Hepatocyte (in vitro differentiated cells): ENCODE data around the gene MIS18BP1. TPM values are rescaled to one million over a fixed set of nuclear protein-coding genes. Genes with fewer than 3 reads are reported as not detected.

Experiments used
- DNase-seq: peaks from one replicate; pipeline ENCODE4 v3.0.0-alpha.2; 2016; ENCODE audit warnings: low spot score
- H2AFZ ChIP-seq: fragments of 200-600 bp; sonication (generic); 2 replicates; pipeline ENCODE4 v1.6.0; 2016; ENCODE audit warnings: antibody characterized with exemption, mild to moderate bottlenecking
- H3K27ac ChIP-seq: fragments of 200-600 bp; sonication (generic); 2 replicates; pipeline ENCODE4 v1.5.1; 2016; ENCODE audit warnings: mild to moderate bottlenecking
- H3K27me3 ChIP-seq: fragments of 200-600 bp; sonication (generic); 2 replicates; pipeline ENCODE4 v1.6.1; 2016
- H3K36me3 ChIP-seq: fragments of 200-600 bp; sonication (generic); replicated peaks from 2 replicates; pipeline ENCODE4 v1.5.1; 2016; ENCODE audit warnings: low read depth; ENCODE audit not compliant: insufficient read depth
- H3K4me1 ChIP-seq: fragments of 200-600 bp; sonication (generic); 2 replicates; pipeline ENCODE4 v1.5.1; 2016; ENCODE audit warnings: mild to moderate bottlenecking, moderate library complexity; ENCODE audit not compliant: insufficient read depth
- H3K4me2 ChIP-seq: fragments of 200-600 bp; sonication (generic); 2 replicates; pipeline ENCODE4 v1.6.0; 2016
- H3K4me3 ChIP-seq: fragments of 200-600 bp; sonication (generic); 2 replicates; pipeline ENCODE4 v1.5.1; 2016; ENCODE audit warnings: mild to moderate bottlenecking
- H3K79me2 ChIP-seq: fragments of 200-600 bp; sonication (generic); 2 replicates; pipeline ENCODE4 v1.6.0; 2017; ENCODE audit warnings: mild to moderate bottlenecking
- H3K9me2 ChIP-seq: fragments of 200-600 bp; sonication (generic); replicated peaks from 2 replicates; pipeline ENCODE4 v1.6.0; 2017; ENCODE audit warnings: mild to moderate bottlenecking; ENCODE audit not compliant: insufficient read depth
- H3K9me3 ChIP-seq: fragments of 200-600 bp; sonication (generic); 2 replicates; pipeline ENCODE4 v1.5.1; 2016; ENCODE audit warnings: low read depth, mild to moderate bottlenecking
- H4K20me1 ChIP-seq: fragments of 200-600 bp; sonication (generic); 2 replicates; pipeline ENCODE4 v1.6.0; 2016; ENCODE audit warnings: mild to moderate bottlenecking; ENCODE audit not compliant: insufficient read depth, poor library complexity, severe bottlenecking
- EZH2 ChIP-seq: fragments of 200-600 bp; sonication (generic); IDR thresholded peaks from 2 replicates; pipeline ENCODE4 v1.6.1; 2016; ENCODE audit warnings: antibody characterized with exemption, mild to moderate bottlenecking, borderline replicate concordance
- EZH2phosphoT487 ChIP-seq: fragments of 200-600 bp; sonication (generic); IDR thresholded peaks from one replicate; pipeline ENCODE4 v1.6.1; 2018; ENCODE audit warnings: antibody characterized with exemption, mild to moderate bottlenecking, low read depth, moderate library complexity; ENCODE audit not compliant: unreplicated experiment, severe bottlenecking
- WGBS: methylation state at CpG from one replicate; pipeline ENCODE4 v1.1.6; 2016; ENCODE audit warnings: low lambda C conversion rate; ENCODE audit errors: missing lambda C conversion rate; 5-methylcytosine and 5-hydroxymethylcytosine counted together
- polyA plus RNA-seq: library from polyadenylated mRNA; unstranded; fragments of >200 nt; fragmentation: Nextera tagmentation; extraction: Ambion mirVana; gene quantifications from 2 replicates; pipeline ENCODE4 v1.2.1, GENCODE V29; 2016
- total RNA-seq: library from RNA; depleted of rRNA; stranded (reverse); fragments of >200 nt; gene quantifications from 2 replicates; pipeline ENCODE4 v1.2.3, GENCODE V29; 2014
- TF ChIP-seq, protein P1 (sequence below): fragments of 200-600 bp; sonication (generic); IDR thresholded peaks from 2 replicates; pipeline ENCODE4 v1.5.1; 2016; ENCODE audit warnings: antibody characterized with exemption, mild to moderate bottlenecking; ENCODE audit not compliant: poor library complexity

MIS18BP1 gene
- total and polyA plus RNA-seq, 2 experiments from 2014 or later = 6.8 to 23.5 TPM

DNA sequence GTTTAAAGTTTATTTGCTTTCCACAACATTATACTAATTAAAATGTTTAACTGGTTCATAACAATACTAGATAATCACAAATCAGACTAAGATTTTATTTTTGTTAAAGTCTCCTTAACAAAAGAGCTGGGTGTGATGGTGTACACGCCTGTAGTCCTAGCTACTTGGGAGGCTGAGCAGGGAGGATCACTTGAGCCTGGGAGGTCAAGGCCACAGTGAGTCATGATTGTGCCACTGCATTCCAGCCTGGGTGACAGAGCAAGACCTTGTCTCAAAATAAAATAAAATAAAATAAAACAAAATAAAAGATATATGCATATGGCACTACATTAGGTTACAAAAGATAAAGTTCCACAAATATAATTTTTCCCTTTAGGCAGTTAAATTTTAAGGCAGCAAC lies 5.6 kb downstream of the MIS18BP1 start:
- peaks cover 92% of the 10 kb centered on the region for H3K79me2 ChIP-seq
- H3K27me3 ChIP-seq = no peaks in the 10 kb centered on the region
- TF ChIP-seq EZH2phosphoT487 = no peak
- TF ChIP-seq, protein P1, sequence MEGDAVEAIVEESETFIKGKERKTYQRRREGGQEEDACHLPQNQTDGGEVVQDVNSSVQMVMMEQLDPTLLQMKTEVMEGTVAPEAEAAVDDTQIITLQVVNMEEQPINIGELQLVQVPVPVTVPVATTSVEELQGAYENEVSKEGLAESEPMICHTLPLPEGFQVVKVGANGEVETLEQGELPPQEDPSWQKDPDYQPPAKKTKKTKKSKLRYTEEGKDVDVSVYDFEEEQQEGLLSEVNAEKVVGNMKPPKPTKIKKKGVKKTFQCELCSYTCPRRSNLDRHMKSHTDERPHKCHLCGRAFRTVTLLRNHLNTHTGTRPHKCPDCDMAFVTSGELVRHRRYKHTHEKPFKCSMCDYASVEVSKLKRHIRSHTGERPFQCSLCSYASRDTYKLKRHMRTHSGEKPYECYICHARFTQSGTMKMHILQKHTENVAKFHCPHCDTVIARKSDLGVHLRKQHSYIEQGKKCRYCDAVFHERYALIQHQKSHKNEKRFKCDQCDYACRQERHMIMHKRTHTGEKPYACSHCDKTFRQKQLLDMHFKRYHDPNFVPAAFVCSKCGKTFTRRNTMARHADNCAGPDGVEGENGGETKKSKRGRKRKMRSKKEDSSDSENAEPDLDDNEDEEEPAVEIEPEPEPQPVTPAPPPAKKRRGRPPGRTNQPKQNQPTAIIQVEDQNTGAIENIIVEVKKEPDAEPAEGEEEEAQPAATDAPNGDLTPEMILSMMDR = no peak
- no peak for TF ChIP-seq EZH2
- H3K27ac ChIP-seq = no peak overlapping the region
- H3K4me3 ChIP-seq = no peak overlapping the region
- no peak overlapping the region for H2AFZ ChIP-seq
- H4K20me1 ChIP-seq = no peaks in the 10 kb centered on the region
- no peaks in the 10 kb centered on the region for H3K9me2 ChIP-seq
- H3K4me1 ChIP-seq = no peaks in the 10 kb centered on the region
- H3K4me2 ChIP-seq = no peak overlapping the region
- DNase-seq = no peak
- 94% methylated on average over 1 of the region's 1 CpG for WGBS
- no peaks in the 10 kb centered on the region for H3K9me3 ChIP-seq
- H3K36me3 ChIP-seq = no peaks in the 10 kb centered on the region

DNA sequence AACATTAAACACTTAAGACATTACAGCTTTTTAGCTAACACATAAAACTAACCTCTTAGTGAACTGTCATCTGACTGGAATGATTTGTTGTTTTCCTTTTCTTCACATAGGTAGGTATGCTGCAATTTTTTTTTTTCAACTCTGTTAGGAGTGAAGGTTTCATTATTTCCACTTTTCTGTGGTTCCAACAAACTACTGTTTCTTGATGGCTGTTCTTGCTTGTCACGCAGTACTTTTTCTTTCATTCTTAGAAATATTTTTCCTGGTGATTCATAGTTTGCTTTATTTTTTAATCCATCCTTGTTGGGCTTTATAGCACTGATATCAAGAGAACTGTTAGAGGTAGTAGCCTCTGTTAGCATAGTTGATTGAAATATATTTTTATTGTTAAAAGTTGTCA lies 6.3 kb downstream of the MIS18BP1 start:
- Histone ChIP-seq H3K9me2 (no peaks in the 10 kb centered on the region), H3K79me2 (peaks cover 90% of the 10 kb centered on the region), H3K36me3 (no peaks in the 10 kb centered on the region), H2AFZ (no peak overlapping the region), H3K4me2 (no peak overlapping the region), H3K9me3 (no peaks in the 10 kb centered on the region), H3K4me3 (no peak overlapping the region), H3K27me3 (no peaks in the 10 kb centered on the region), H4K20me1 (no peaks in the 10 kb centered on the region), H3K27ac (no peak overlapping the region), H3K4me1 (no peaks in the 10 kb centered on the region)
- no peak for DNase-seq
- 96% methylated on average over 1 of the region's 1 CpG for WGBS
- TF ChIP-seq EZH2phosphoT487 (no peak), EZH2 (no peak)
- TF ChIP-seq, protein P1 = no peak

DNA sequence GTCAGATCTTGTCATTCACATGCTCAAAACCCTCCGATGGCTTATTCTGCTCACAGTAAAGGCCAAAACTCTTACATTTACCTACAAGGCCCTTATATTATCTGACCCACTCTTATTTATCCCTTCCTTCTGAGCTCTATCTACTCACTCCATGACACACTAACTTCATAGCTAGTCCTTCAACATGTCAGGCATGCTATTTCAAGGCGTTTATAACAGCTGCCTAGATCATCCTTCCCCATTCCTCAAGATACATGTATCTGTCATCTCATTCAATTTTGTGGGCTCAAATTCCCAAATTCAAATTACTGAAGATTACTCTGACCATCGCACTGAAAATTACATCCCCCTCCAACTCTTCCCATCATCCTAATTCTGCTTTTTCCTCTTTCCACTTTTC lies 6.9 kb downstream of the MIS18BP1 start:
- TF ChIP-seq, protein P1 = no peak
- TF ChIP-seq EZH2phosphoT487 (no peak), EZH2 (no peak)
- Histone ChIP-seq H3K9me2 (no peaks in the 10 kb centered on the region), H4K20me1 (no peaks in the 10 kb centered on the region), H3K4me2 (no peak overlapping the region), H3K27me3 (no peaks in the 10 kb centered on the region), H3K79me2 (peaks cover 89% of the 10 kb centered on the region), H3K36me3 (no peaks in the 10 kb centered on the region), H3K4me3 (no peak overlapping the region), H3K4me1 (no peaks in the 10 kb centered on the region), H3K27ac (no peak overlapping the region), H2AFZ (no peak overlapping the region), H3K9me3 (no peaks in the 10 kb centered on the region)
- no peak for DNase-seq
- WGBS = 80% methylated on average over 3 of the region's 3 CpGs

DNA sequence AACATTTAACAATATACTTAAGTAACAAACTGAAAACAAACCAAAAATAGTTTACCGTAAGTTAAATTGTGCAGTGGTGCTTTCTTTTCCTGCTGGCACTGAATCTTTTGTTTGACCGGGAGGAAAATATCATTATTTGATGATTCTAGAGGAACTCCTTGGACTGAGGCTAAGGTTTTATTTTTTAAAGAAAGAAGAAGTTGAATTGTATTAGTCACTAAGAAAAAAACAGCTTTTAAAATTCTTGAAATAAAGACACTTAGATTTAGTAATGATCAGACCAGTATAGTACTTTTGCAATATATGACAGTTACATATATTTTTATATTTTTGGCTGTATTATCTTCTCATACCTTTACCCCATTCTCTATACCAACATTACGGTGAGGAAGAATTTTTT lies 10.3 kb downstream of the MIS18BP1 start:
- no peaks in the 10 kb centered on the region for H3K36me3 ChIP-seq
- no peak overlapping the region for H3K27ac ChIP-seq
- no peaks in the 10 kb centered on the region for H4K20me1 ChIP-seq
- WGBS = 92% methylated on average over 3 of the region's 3 CpGs
- no peaks in the 10 kb centered on the region for H3K9me3 ChIP-seq
- no peak for DNase-seq
- H2AFZ ChIP-seq = no peak overlapping the region
- H3K4me1 ChIP-seq = no peaks in the 10 kb centered on the region
- TF ChIP-seq EZH2 (no peak), EZH2phosphoT487 (no peak)
- TF ChIP-seq, protein P1 = no peak
- no peaks in the 10 kb centered on the region for H3K9me2 ChIP-seq
- no peaks in the 10 kb centered on the region for H3K27me3 ChIP-seq
- H3K79me2 ChIP-seq = peaks cover 62% of the 10 kb centered on the region
- no peak overlapping the region for H3K4me2 ChIP-seq
- H3K4me3 ChIP-seq = no peak overlapping the region
